Immature natural killer cell (primary cell): ENCODE results near the gene EBF3. TPM values are rescaled to one million over a fixed set of nuclear protein-coding genes. Genes with fewer than 3 reads are reported as not detected.
A peak's percentile ranks its signal among the peaks of the same experiment; 100 is the strongest.

Source experiments
- DNase-seq, 3 donors: peaks; one replicate each; pipeline ENCODE4 v3.0.0; 2022; ENCODE audit warnings: mixed read lengths in 1 of 3
- H3K27ac Mint-ChIP-seq, 6 donors: one replicate each; pipeline ENCODE4 v1.8.0; 2020; ENCODE audit warnings: mixed read lengths in 6 of 6, mild to moderate bottlenecking in 5 of 6, inconsistent platforms in 4 of 6, moderate library complexity in 3 of 6
- H3K27me3 Mint-ChIP-seq, 3 donors: one replicate each; pipeline ENCODE4 v1.8.0; 2020 to 2021; ENCODE audit warnings: low read depth in 3 of 3, mild to moderate bottlenecking in 3 of 3, mixed read lengths in 3 of 3, moderate library complexity in 3 of 3, inconsistent platforms in 1 of 3
- H3K36me3 Mint-ChIP-seq, 3 donors: one replicate each; pipeline ENCODE4 v1.8.0; 2020; ENCODE audit warnings: mixed read lengths in 3 of 3, inconsistent platforms in 2 of 3, mild to moderate bottlenecking in 2 of 3
- H3K4me1 Mint-ChIP-seq, 2 donors: one replicate each; pipeline ENCODE4 v1.8.0; 2020; ENCODE audit warnings: inconsistent platforms in 2 of 2, mild to moderate bottlenecking in 2 of 2, mixed read lengths in 2 of 2, moderate library complexity in 1 of 2
- H3K4me3 Mint-ChIP-seq, 5 donors: one replicate each; pipeline ENCODE4 v1.8.0; 2020; ENCODE audit warnings: mild to moderate bottlenecking in 5 of 5, mixed read lengths in 5 of 5, inconsistent platforms in 3 of 5, moderate library complexity in 3 of 5
- H3K9me3 Mint-ChIP-seq, 6 donors: one replicate each; pipeline ENCODE4 v1.8.0; 2020; ENCODE audit warnings: mild to moderate bottlenecking in 6 of 6, mixed read lengths in 6 of 6, inconsistent platforms in 4 of 6, moderate library complexity in 3 of 6
- polyA plus RNA-seq, 3 donors: library from polyadenylated mRNA; unstranded; fragments of 300-500 nt; fragmentation: Illumina TruSeq; gene quantifications; one replicate each; pipeline ENCODE4 v1.2.3, GENCODE V29; 2021

The EBF3 gene
- polyA plus RNA-seq, 3 donors from 2014 or later = not detected

- Mint-ChIP-seq H3K4me3 (no peak overlapping the region), H3K27ac (no peak overlapping the region), H3K36me3 (no peaks in the 10 kb centered on the region), H3K4me1 (no peaks in the 10 kb centered on the region), H3K27me3 (peaks cover 0 to 7% (median 1%) of the 10 kb centered on the region in 3 donors), H3K9me3 (no peaks in the 10 kb centered on the region)
- no peak for DNase-seq
Measured at GRCh38 chr10:129880191-129880870, 83.7 kb downstream of the EBF3 start.

GRCh38 chr10:129879655-129880054 is 84.4 kb downstream of the EBF3 start:
- Mint-ChIP-seq H3K4me1 (no peaks in the 10 kb centered on the region), H3K36me3 (no peaks in the 10 kb centered on the region), H3K9me3 (no peaks in the 10 kb centered on the region), H3K4me3 (no peak overlapping the region), H3K27ac (no peak overlapping the region), H3K27me3 (peaks cover 0 to 7% (median 1%) of the 10 kb centered on the region in 3 donors)
- DNase-seq = no peak

DNA sequence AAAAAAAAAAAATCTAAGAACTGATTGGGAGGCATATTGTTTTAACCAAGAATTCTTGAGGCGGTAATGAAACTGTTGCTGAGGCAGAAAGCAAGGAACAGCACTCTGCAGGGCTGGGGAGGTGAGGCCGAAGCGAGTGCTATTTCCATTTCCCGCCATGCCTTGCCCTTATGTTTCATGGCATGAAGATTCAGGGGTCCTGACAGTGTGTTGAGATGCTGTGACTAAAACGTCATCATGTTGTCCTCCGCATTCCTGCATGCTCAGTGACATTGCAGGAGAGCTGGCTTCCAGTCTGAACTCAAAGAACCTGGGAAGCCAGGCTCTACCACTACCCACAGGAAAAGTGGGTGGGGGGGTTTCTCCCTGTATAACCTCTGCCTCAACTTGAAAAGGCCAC is 85.2 kb downstream of the EBF3 start:
- H3K27me3 Mint-ChIP-seq = peaks cover 0 to 7% (median 1%) of the 10 kb centered on the region in 3 donors
- H3K4me1 Mint-ChIP-seq = no peaks in the 10 kb centered on the region
- no peak for DNase-seq
- no peaks in the 10 kb centered on the region for H3K36me3 Mint-ChIP-seq
- no peak overlapping the region for H3K27ac Mint-ChIP-seq
- no peak overlapping the region for H3K4me3 Mint-ChIP-seq
- H3K9me3 Mint-ChIP-seq = no peaks in the 10 kb centered on the region

DNA sequence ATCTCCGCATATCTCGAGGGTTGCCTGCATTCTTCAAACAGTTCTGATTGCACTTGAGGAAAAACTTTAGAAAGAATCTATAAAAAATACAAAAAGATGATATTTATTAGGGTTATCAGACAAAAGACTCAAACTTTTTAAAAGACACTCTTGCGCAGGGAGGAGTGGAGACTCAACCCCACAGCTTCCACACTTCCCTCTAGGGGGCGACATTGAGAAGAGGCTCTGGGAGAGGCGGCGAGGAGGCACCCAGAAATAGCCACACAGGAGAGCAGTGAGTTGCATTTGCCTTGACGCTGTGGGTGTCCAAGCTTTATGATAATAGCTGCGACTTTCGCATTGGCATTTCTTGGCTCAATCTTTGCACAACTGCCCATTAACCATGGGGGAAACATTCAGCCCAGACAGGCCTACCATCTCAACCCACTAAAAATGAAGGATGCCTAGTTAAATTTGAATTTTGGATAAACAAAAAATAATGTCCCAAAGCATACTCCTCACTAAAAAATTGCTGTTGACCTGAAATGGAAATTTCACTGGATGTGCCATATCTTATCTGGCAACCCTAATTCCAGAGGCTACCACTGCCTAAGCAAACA is 86.2 kb downstream of the EBF3 start:
- peak; percentile 17 to 39 (median 22) for DNase-seq
- Mint-ChIP-seq H3K4me3 (no peak overlapping the region), H3K4me1 (no peaks in the 10 kb centered on the region), H3K27ac (no peak overlapping the region), H3K36me3 (no peaks in the 10 kb centered on the region), H3K27me3 (peaks cover 1 to 7% (median 2%) of the 10 kb centered on the region in 3 donors), H3K9me3 (no peaks in the 10 kb centered on the region)

DNA sequence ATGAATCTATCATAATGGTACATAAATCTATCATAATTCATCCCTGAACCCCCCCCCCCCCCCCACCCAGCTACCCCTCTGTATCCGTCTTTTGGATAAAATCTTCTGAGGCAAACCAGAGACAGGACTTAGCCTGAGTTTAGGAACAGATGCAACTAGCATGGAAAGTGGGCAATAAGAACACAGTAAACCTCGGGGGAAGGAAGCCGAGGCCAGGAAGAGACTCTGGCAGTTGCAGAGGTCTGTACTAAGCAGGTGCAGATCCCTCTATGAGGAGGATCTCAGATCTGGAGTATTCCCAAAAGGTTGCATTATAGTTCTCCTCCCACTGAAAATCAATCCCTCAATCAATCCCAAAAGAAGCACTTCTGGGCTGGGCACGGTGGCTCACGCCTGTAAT is 87.2 kb downstream of the EBF3 start:
- DNase-seq = no peak
- no peaks in the 10 kb centered on the region for H3K4me1 Mint-ChIP-seq
- no peak overlapping the region for H3K27ac Mint-ChIP-seq
- no peaks in the 10 kb centered on the region for H3K9me3 Mint-ChIP-seq
- no peaks in the 10 kb centered on the region for H3K36me3 Mint-ChIP-seq
- H3K27me3 Mint-ChIP-seq = peaks cover 1 to 7% (median 2%) of the 10 kb centered on the region in 3 donors
- H3K4me3 Mint-ChIP-seq = no peak overlapping the region

DNA sequence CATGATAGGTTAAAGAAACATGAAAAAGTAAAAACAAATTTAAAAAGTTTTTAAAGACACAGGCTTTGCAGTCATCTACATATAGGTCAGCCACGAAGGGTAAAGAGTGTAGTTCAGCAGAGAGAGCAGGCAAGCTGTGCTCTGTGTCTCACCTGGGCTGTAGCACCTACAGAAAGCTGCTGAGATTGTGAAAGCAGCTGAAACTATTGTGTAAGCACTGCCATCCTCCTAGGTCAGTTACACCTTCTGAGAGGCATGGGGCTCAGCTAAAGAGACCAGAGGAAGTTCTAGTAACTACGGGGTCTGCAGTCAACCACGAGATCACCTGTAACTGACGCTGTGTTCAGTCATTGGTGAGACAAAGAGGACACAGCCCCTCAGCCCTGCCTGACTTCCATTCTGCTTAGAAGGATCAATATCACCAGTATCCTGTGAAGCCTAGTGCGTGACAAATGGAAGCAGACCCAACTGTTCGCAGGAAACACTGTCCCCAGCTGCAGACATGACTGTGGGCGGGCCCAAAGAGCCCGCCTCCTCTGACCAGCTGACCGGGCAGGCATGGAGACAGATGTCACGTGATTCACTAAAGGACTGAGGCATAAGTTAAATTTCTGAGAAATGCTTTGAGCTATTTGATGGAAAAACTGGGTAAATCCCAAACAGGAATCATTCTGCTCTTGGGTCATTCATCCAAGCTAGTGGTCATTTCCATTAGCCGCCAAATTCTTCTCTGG is 87.9 kb downstream of the EBF3 start:
- no peaks in the 10 kb centered on the region for H3K36me3 Mint-ChIP-seq
- peaks cover 0 to 3% of the 10 kb centered on the region in 2 donors for H3K4me1 Mint-ChIP-seq
- peaks cover 1 to 7% (median 2%) of the 10 kb centered on the region in 3 donors for H3K27me3 Mint-ChIP-seq
- no peaks in the 10 kb centered on the region for H3K9me3 Mint-ChIP-seq
- no peak for DNase-seq
- no peak overlapping the region for H3K4me3 Mint-ChIP-seq
- no peak overlapping the region for H3K27ac Mint-ChIP-seq

DNA sequence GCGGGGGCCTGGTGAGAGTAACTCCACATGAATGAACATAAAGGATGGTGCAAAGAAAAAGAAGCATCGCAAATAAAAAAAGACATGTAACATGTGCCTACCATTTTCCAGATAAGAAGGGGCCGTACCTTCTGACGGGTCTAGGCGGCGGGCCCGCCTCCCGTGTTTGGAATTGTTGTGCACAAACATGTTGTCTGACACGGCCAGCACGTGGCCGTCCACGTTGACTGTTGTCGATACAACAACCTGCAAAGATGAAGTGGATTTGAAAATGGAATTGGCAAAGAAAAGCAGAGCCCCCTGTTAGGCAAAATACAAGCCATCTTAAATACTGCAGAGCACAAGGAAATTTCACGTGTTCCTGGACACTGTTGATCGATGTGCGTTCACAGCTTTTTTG is 90.7 kb downstream of the EBF3 start:
- Mint-ChIP-seq H3K36me3 (no peaks in the 10 kb centered on the region), H3K27me3 (peaks cover 2 to 5% (median 4%) of the 10 kb centered on the region in 3 donors), H3K4me3 (no peak overlapping the region)

DNA sequence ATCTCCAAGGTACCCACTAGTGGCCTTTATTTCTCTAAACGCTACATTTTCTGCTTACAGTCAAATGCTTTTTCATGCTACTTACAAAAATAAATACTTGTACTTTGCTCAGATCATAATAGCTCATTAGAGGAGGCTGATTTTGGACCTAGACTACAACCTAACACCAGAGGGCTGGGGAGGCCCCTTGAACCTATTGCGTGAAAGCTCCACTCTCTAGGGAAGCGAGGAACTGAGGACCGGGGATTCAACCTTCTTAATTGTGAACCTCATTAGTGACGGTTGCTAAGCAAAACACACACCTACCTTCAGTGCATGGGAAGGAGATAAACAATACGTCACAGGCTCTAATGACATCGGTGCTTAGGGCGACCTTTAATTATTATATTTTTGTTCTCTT is 92.1 kb downstream of the EBF3 start:
- no peak overlapping the region for H3K27ac Mint-ChIP-seq
- DNase-seq = no peak
- H3K9me3 Mint-ChIP-seq = no peaks in the 10 kb centered on the region
- H3K4me3 Mint-ChIP-seq = no peak overlapping the region
- H3K27me3 Mint-ChIP-seq = peaks cover 3 to 4% (median 3%) of the 10 kb centered on the region in 3 donors
- no peaks in the 10 kb centered on the region for H3K36me3 Mint-ChIP-seq
- peaks cover 0 to 3% of the 10 kb centered on the region in 2 donors for H3K4me1 Mint-ChIP-seq

More for the DNA sequence above, 90.7 kb downstream of the EBF3 start:
- Mint-ChIP-seq H3K27ac (no peak overlapping the region), H3K9me3 (no peaks in the 10 kb centered on the region), H3K4me1 (peaks cover 0 to 3% of the 10 kb centered on the region in 2 donors)
- no peak for DNase-seq

DNA sequence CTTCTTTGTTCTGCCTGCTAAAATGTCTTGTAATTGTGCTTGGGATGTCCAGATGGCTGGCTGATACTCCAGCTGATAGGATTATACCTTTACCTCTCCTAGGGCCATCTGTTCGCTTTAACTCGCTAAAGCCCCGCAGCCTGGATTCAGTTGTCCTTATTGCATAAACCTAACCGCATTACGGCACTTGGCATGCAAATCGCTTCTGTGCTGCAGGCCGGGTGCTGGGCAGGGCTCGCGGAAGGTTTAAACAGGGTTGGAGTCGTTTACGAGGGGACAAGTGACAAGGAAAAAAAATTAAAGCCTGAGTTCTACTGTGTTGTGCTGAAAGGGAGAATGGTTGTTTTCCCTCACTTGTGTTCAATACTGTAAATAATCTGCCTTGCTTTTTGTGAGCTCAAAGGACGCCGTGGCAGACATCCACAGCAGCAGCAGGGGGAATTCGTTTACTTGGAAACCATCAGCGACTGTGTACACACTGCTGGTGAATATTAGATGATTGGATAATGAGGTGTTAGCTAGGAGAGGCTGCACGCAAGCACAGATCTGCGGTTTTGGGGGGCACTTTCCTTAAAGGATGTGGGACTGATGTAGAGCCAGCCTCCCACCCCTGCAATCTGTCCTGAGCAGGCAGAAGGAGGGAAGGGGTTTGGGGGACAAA is 93.0 kb downstream of the EBF3 start:
- DNase-seq = no peak
- H3K27me3 Mint-ChIP-seq = peaks cover 2 to 5% (median 3%) of the 10 kb centered on the region in 3 donors
- H3K4me1 Mint-ChIP-seq = peaks cover 0 to 3% of the 10 kb centered on the region in 2 donors
- no peaks in the 10 kb centered on the region for H3K36me3 Mint-ChIP-seq
- no peak overlapping the region for H3K27ac Mint-ChIP-seq
- H3K9me3 Mint-ChIP-seq = no peaks in the 10 kb centered on the region
- no peak overlapping the region for H3K4me3 Mint-ChIP-seq

GRCh38 chr10:129870474-129870757 is 93.7 kb downstream of the EBF3 start:
- Mint-ChIP-seq H3K36me3 (no peaks in the 10 kb centered on the region), H3K27ac (no peak overlapping the region), H3K9me3 (no peaks in the 10 kb centered on the region), H3K27me3 (peaks cover 2 to 5% (median 3%) of the 10 kb centered on the region in 3 donors), H3K4me3 (no peak overlapping the region), H3K4me1 (peaks cover 0 to 3% of the 10 kb centered on the region in 2 donors)
- no peak for DNase-seq

GRCh38 chr10:129869596-129870473 is 94.2 kb downstream of the EBF3 start:
- H3K4me3 Mint-ChIP-seq = no peak overlapping the region
- H3K27ac Mint-ChIP-seq = no peak overlapping the region
- H3K36me3 Mint-ChIP-seq = no peaks in the 10 kb centered on the region
- no peak for DNase-seq
- no peaks in the 10 kb centered on the region for H3K9me3 Mint-ChIP-seq
- H3K4me1 Mint-ChIP-seq = peaks cover 0 to 3% of the 10 kb centered on the region in 2 donors
- peaks cover 2 to 5% (median 3%) of the 10 kb centered on the region in 3 donors for H3K27me3 Mint-ChIP-seq

DNA sequence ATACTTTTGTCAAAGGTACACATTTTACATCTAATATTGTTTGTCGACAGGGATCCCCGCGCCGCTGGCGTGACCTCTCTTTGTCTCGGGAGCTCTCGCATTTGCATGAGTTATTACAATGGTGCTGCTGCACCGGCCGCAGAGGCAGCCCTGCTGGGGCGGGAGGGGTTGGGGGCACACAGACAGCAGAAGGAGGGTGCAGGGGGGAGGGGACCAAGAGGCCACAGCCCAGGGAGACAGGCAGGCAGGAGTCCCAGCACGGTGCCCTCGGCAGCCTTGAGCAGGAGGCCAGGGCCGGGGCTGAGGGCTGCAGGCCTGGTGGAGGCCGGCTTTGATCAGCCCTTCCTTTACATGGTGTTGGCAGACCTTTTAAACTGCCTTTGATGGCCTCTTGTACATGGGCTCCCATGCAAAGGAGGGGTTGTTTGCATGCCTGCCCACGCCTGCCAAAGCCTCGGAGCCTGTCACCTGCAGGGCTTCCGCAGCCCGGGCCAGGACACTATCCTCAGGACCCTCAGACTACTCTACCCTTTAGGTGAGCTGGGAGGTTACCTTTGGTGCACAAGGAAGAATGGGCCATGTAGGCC is 95.5 kb downstream of the EBF3 start:
- no peaks in the 10 kb centered on the region for H3K36me3 Mint-ChIP-seq
- H3K9me3 Mint-ChIP-seq = no peaks in the 10 kb centered on the region
- peaks cover 0 to 3% of the 10 kb centered on the region in 2 donors for H3K4me1 Mint-ChIP-seq
- peaks cover 2 to 5% (median 3%) of the 10 kb centered on the region in 3 donors for H3K27me3 Mint-ChIP-seq
- no peak for DNase-seq
- H3K4me3 Mint-ChIP-seq = no peak overlapping the region
- no peak overlapping the region for H3K27ac Mint-ChIP-seq

GRCh38 chr10:129867631-129868179 is 96.4 kb downstream of the EBF3 start:
- DNase-seq = no peak
- Mint-ChIP-seq H3K27me3 (peaks cover 2 to 3% (median 3%) of the 10 kb centered on the region in 3 donors), H3K36me3 (no peaks in the 10 kb centered on the region), H3K9me3 (no peaks in the 10 kb centered on the region), H3K27ac (no peak overlapping the region), H3K4me3 (no peak overlapping the region), H3K4me1 (peaks cover 0 to 3% of the 10 kb centered on the region in 2 donors)
